Stimulated activated CD8-positive, alpha-beta memory T cell treated with anti-CD3 and anti-CD28 coated beads, Interleukin-12 subunit alpha, Interleukin-12 subunit beta, amount 100 ng/mL, for 4 hours (primary cell): ENCODE results near the gene MYD88.
A peak's percentile ranks its signal among the peaks of the same experiment; 100 is the strongest.
"Not testable (repeated sequence)": the region's sequence is repeated elsewhere in the genome, so short reads cannot be mapped to it uniquely, and the experiment has no call there.

ENCODE experiments used
- DNase-seq: peaks from one replicate; pipeline ENCODE4 v3.0.0-alpha.2; 2020; ENCODE audit warnings: low read depth

MYD88 gene

GRCh38 chr3:38142959-38143358 is 4.5 kb downstream of the MYD88 start:
- DNase-seq = no peak

DNA sequence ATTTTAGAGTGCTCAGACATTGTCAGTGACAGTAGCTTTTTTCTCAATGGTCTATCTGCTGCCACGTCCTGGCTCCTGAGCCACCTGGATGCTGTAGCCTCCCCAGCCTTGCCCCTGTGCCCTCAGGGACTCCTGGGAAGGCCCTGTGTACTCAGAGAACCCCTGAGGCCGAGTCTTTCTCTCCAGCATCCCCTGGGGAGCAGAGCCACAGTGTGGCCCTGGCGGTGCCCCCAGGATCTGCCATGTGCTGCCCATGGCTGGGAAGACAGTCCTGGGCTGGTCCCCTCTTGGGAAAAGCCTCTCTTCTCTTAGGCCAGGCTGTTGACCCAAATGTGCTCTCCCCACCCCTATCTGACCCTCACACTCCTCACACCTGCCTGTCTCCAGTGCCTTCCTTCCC is 5.0 kb downstream of the MYD88 start:
- DNase-seq = no peak

GRCh38 chr3:38146504-38146903 is 8.0 kb downstream of the MYD88 start:
- no peak for DNase-seq

DNA sequence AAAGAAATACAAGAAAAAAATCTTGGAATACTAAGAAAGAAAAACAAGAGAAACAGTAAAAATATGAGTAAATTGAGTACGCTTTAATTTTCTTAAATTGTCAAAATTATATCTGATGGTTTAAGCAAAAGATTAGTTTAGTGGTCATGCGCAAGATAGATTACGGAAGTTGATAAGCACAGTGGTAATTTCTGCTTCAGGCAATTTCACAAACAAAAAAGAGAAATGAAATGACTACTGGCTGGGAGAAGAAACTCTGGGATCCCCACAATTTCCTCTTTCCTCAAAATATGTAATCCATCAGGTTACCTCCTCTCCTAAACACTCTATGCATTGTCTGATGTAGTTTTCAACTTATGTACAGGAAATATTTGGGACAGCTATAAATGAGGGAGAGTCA is 9.0 kb downstream of the MYD88 start:
- DNase-seq = no peak

GRCh38 chr3:38148311-38148882 is 9.9 kb downstream of the MYD88 start:
- DNase-seq = no peak

- no peak for DNase-seq
These were observed 11.2 kb downstream of the MYD88 start for GRCh38 chr3:38149708-38150107.

- no peak for DNase-seq
These were observed 12.5 kb downstream of the MYD88 start for GRCh38 chr3:38150780-38151528.

DNA sequence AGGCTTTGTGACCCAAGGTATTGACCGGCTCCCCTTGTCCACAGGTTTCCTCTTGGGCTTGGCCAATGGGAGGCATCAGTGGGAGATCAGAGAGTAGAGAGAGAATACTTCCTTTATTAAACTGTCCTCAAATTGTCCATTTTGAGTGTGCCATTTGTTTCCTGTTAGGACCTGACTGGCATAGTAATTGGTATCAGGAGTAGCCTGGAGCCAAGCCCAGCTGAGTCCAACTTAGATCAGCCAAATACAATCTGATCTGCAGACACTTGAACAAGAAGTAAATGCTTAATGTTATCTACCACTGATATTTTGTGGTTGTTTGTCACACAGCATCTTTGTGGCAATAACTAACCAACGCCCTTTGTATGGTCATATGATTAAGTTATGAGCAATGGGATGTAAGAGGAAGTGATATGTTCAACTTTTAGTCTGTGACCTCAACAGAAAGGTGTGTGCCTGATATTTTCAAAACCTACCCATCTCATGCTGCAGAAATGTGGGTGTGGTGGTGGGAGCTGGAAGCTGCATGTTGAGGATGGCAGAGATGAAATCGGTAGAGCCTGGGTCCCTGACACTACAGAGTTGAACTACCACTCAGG is 13.3 kb downstream of the MYD88 start:
- DNase-seq = no peak

- DNase-seq = no peak
These were observed 14.1 kb downstream of the MYD88 start for GRCh38 chr3:38152609-38153008.

DNA sequence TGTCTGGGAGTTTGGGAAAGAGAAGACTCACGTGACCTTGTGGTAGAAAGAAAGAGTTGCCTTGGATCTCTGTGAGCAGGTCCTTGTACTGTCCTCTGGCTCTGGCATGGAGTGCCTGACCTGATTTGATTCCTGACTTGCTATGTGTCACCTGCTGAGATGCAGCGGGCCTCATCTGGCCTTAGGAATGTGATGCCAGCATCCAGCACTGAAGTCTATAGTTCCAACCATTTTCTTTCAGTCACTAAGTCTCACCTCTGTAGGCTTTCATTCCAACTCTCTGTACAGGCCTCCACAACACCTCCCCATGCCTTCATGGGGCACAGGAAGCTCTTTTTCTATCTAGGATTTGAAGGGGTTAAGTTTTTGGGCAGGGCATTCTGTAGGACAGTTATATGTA is 14.8 kb downstream of the MYD88 start:
- no peak for DNase-seq

DNA sequence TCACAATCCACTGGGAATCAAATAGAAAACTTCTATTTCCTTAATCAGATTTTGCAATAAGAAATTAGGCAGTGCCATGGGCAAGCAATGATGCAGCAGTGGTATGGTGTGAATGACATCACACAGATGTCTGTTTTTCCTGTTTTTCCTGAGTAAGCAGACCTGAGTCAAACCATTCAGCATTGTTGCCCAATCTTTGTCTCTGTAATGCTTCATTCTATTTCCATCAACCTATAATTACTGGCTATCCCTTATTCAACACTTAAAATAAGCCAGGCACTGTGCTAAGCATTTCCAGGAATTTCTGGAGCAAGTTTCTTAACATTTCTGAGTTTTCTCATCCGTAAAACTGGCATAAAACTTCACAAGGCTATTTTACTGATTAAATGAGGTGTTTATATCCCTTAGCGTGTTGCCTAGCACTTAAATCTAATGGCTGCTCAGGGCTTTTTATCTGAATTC is 15.6 kb downstream of the MYD88 start:
- DNase-seq = no peak

GRCh38 chr3:38154625-38155255 is 16.3 kb downstream of the MYD88 start:
- no peak for DNase-seq

GRCh38 chr3:38155825-38156224 is 17.4 kb downstream of the MYD88 start:
- no peak for DNase-seq

DNA sequence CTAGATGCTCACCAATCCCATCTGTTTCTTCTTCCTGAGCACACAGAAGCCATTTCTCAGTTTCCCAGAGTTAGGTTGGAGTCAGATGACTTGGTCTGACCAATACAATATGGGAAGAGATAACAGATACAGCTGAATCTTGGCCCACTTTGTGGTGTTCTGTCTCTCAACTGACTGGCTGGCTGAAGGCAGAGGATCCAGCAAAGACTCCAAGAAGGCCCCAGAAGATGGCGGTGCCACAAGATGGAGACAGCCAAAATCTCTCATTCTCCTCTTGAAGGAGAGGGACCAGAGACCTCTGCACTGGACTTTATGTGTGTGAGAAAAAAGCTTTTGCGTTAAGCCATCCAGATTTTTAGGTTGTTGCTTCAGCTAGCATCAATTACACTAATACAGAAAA is 18.7 kb downstream of the MYD88 start:
- DNase-seq = no peak

DNA sequence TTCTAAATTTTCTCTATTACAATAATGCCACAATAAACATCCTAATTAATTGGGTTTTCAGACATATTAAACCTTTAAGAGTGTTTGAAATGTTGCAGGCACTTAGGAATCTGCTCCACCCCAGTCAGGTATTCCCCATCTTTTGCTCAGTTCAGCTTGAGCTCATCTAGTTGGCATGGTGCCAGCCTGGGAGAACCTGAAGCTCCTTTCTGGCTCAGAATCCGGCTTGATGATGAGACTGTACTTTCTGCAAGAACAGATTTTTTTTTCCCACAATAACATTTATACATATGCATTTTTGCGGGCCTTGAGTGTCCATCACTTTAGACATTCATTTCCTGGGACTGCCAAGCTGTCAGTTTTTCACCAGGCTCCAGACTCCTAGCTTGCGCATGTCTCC is 19.1 kb downstream of the MYD88 start:
- DNase-seq = no peak

DNA sequence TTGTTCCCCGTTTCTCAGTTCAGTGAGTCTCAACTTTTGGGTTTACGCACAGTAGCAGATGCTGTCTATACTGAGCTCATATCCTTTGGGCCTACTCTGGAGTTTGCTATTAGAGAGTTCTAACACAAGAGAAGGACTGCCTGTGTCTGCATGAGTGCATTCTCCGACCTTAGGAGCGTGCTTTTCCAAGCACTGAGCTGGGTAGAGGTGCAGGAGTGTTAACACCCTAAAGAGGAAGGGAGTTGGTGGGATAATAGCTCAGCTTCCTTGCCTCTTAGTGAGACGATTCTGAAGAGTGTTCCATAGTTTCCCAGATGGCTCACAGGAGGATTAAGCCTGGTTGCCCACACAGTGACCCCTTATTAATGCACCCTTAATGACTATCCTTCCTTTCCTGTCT is 20.0 kb downstream of the MYD88 start:
- DNase-seq = no peak

- DNase-seq = not testable (repeated sequence)
These were observed 22.2 kb downstream of the MYD88 start for GRCh38 chr3:38160704-38161103.

DNA sequence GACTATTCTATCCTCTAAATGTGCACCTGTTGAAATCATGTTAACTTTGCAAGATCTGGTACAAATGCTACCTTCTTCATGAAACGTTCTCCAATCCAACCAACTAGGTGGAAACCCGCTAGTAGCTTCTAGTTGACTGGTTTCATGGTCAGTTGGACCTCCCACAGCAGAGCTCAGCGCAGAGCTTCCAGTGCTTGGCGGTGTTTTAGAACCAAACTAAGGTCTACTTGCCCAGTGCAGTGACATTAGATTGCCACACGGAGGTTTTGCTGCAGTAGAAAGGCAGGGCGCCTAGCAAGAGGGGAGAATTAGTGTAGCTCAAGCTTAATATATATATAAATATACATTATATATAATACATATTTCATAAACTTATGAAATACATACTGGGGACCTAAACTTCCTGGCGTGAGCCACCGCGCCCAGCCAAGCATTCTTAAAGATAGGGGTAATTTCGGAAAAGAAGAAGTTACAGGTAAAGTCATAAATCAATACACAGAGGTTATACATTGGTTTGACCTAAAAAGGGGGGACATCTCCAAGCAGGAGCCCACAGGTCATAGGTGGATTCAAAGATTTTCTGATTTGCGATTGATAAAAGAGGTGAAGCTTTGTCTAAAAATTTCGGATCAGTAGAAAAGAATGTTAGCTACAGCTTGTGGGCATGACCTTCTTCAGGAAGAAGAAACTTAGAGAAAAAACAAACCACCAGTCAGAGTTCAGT is 24.8 kb downstream of the MYD88 start:
- no peak for DNase-seq

GRCh38 chr3:38163841-38164642 is 25.6 kb downstream of the MYD88 start:
- no peak for DNase-seq

DNA sequence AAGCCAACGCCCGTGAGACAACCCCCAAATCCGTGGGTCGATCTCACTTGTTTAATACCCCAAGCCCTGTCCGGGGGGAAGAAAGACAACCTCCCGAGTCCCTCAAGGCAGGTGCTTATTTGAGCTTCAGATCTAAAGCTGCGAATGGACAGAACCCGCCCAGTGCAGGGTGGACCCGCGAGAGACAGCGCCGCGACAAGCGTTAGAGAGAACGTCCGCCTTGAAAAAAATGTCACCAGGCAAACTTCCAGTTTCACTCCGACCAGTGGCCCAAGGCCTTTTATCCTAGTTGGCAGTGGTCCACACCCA is 26.1 kb downstream of the MYD88 start:
- no peak for DNase-seq

GRCh38 chr3:38164952-38165721 is 26.7 kb downstream of the MYD88 start, which contains the start of gene OXSR1:
Gene OXSR1, plus strand, starts transcription at chr3:38165537. Its CDS starts 340 bp downstream, at chr3:38165877.
- peak; percentile 91 for DNase-seq
